Left ventricle myocardium inferior (tissue), 1 donor: ENCODE data around the gene NSG1. TPM values are rescaled to one million over a fixed set of nuclear protein-coding genes. Genes with fewer than 3 reads are reported as not detected.

Experiments used
- DNase-seq: peaks from one replicate; pipeline ENCODE4 v3.0.0-alpha.2; 2020
- H3K27ac ChIP-seq: fragments of 200-600 bp; replicated peaks from 2 replicates; pipeline ENCODE4 v1.8.0; 2021
- H3K27me3 ChIP-seq: fragments of 200-600 bp; 2 replicates; pipeline ENCODE4 v1.8.0; 2021; ENCODE audit warnings: low read depth
- H3K36me3 ChIP-seq: fragments of 200-600 bp; 2 replicates; pipeline ENCODE4 v1.8.0; 2021
- H3K4me1 ChIP-seq: fragments of 200-600 bp; 2 replicates; pipeline ENCODE4 v1.8.0; 2021
- H3K4me3 ChIP-seq: fragments of 200-600 bp; 2 replicates; pipeline ENCODE4 v1.8.0; 2021; ENCODE audit warnings: mild to moderate bottlenecking, moderate library complexity
- H3K9me3 ChIP-seq: fragments of 200-600 bp; replicated peaks from 2 replicates; pipeline ENCODE4 v1.8.0; 2021
- intact Hi-C: fragments of 100-400 bp; cut with micrococcal nuclease; formaldehyde crosslinking; loops from one replicate; pipeline ENCODE4 v1.11.0; 2022
- total RNA-seq: library from RNA; stranded (reverse); fragmentation: NEBNext Ultra II Directional; extraction: Animal tissue kit (Norgen Biotek cat#: 25700); gene quantifications from one replicate; pipeline ENCODE4 v1.2.1, GENCODE V29; 2021
- TF ChIP-seq, protein P1 (sequence below): fragments of 200-600 bp; IDR thresholded peaks from 2 replicates; pipeline ENCODE4 v1.8.0; 2021; ENCODE audit warnings: antibody characterized with exemption, mild to moderate bottlenecking, borderline replicate concordance
- donor health status: DM: no; HTN: yes; CAD: no; lungs with severe emphysema.

NSG1 gene
- total RNA-seq, 1 donor from 2014 or later: 14.3 TPM

DNA sequence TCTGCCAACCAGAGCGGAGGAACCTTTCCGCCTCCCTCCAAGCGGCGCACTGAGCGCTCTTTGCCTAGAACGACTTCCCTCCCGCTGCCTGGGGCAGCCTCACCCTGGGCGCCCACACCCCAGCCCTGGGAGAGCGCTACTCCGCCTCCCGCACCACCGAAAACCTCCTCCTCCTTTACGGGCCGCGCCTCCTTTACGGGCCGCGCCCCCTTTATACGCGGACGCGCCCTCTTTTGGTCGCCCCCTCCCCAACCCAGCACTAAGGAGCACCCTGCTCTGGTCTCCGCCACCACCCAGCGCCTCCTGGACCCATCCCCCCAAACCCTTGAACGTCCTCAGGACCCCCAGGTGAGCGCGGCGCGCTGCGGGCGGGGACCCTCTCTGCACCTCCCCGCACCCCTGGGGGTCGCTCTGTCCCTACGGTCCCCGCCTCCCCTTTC, 586 bp upstream of the NSG1 start:
- TF ChIP-seq, protein P1, sequence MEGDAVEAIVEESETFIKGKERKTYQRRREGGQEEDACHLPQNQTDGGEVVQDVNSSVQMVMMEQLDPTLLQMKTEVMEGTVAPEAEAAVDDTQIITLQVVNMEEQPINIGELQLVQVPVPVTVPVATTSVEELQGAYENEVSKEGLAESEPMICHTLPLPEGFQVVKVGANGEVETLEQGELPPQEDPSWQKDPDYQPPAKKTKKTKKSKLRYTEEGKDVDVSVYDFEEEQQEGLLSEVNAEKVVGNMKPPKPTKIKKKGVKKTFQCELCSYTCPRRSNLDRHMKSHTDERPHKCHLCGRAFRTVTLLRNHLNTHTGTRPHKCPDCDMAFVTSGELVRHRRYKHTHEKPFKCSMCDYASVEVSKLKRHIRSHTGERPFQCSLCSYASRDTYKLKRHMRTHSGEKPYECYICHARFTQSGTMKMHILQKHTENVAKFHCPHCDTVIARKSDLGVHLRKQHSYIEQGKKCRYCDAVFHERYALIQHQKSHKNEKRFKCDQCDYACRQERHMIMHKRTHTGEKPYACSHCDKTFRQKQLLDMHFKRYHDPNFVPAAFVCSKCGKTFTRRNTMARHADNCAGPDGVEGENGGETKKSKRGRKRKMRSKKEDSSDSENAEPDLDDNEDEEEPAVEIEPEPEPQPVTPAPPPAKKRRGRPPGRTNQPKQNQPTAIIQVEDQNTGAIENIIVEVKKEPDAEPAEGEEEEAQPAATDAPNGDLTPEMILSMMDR: no peak
- no peak for DNase-seq
- H3K9me3 ChIP-seq: no peaks in the 10 kb centered on the region
- peaks cover 73% of the 10 kb centered on the region for H3K27me3 ChIP-seq
- no peak overlapping the region for H3K27ac ChIP-seq
- H3K4me1 ChIP-seq: peaks cover 42% of the 10 kb centered on the region
- intact Hi-C loops: no loop called here
- H3K4me3 ChIP-seq: peak overlapping the region; percentile 71
- H3K36me3 ChIP-seq: no peaks in the 10 kb centered on the region

GRCh38 chr4:4387531-4388310, 819 bp downstream of the NSG1 start:
- no peak for DNase-seq
- no peak overlapping the region for H3K27ac ChIP-seq
- TF ChIP-seq, protein P1: no peak
- peaks cover 41% of the 10 kb centered on the region for H3K4me1 ChIP-seq
- H3K36me3 ChIP-seq: no peaks in the 10 kb centered on the region
- H3K4me3 ChIP-seq: peak overlapping the region; percentile 71
- intact Hi-C loops: no loop called here
- H3K27me3 ChIP-seq: peaks cover 82% of the 10 kb centered on the region
- H3K9me3 ChIP-seq: no peaks in the 10 kb centered on the region

DNA sequence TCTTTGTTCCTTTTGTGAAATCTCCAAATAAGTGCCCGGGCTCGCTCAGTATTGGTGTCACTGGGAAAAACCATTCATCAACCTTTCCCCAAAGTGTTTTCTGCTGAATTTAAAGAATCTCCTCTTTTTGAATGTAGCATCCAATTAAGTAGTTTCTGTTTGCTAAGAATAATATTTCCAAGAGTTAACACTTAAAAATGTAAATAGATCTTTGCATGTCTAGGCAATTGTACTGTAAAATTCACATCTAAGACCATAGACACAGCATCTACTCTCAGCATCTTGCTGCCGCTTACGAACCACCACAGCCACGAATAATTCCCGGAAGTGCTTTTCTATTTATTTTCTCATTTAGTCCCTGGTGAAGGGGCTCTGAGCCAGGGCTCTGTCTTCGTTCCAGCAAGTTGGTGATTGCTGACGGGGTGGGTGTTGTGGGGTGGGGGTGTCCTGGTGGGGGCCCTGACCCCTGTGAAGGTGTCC, 1.4 kb downstream of the NSG1 start:
- H3K4me1 ChIP-seq: peaks cover 35% of the 10 kb centered on the region
- H3K36me3 ChIP-seq: no peaks in the 10 kb centered on the region
- TF ChIP-seq, protein P1: no peak
- peak overlapping the region; percentile 71 for H3K4me3 ChIP-seq
- no peaks in the 10 kb centered on the region for H3K9me3 ChIP-seq
- H3K27ac ChIP-seq: no peak overlapping the region
- peaks cover 88% of the 10 kb centered on the region for H3K27me3 ChIP-seq
- no peak for DNase-seq
- intact Hi-C loops: no loop called here

DNA sequence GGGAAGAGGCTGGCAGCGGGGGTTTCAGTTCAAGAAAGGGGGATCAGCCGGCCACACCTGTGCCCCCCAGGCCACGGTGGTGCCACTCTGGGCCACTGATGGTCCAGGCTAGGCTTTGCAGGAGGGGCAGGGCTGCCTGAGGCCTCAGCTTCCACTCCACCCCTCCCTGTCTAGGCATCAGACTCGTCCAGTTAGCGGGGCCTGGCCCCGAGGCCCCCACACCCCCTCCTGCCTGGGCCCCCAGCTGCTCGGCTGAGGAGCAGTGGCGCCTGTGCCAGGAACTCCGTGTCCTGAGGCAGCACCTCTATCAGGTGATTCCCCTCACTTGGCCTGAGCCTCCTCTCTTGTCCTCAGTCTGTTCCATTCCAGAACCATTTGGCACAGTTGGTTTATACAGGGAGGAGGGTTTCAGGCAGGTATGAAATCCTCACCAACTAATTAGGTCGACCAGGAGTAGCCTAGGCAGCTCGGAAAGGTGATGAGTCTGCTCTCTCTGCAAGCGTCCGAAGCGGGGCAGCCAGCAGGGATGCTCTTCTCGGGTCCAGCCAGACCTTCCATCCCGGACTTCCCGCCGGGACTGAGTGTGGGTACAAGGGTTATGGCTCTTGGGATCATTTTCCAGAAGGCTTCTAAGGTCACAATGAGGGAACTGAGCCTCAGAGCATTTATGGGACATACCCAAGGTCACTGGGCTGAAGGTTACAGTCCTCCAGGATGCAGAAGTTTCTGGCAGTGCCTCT, 2.1 kb downstream of the NSG1 start:
- peaks cover 32% of the 10 kb centered on the region for H3K4me1 ChIP-seq
- no peak overlapping the region for H3K4me3 ChIP-seq
- TF ChIP-seq, protein P1: no peak
- peaks cover 95% of the 10 kb centered on the region for H3K27me3 ChIP-seq
- H3K27ac ChIP-seq: no peak overlapping the region
- intact Hi-C loops: no loop called here
- no peaks in the 10 kb centered on the region for H3K9me3 ChIP-seq
- H3K36me3 ChIP-seq: no peaks in the 10 kb centered on the region
- DNase-seq: no peak

DNA sequence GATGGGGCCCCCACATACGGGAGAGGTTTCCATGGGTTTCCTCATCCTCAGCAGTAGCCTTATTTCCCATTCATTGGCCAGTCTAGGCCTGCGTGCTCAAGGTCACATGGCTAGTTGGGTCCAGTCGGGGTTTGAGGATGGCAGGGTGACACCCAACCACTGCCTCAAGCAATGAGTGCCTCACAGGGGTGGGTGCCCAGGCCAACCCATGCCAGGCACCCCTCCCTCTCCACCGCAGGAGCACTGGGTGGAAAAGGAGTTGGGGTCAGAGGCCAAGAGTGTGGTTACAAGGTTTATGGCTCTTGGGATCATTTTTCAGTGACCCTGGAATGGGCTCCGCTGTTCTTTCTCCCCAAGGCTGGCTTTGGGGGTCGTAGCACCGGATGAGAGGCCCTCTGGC, 3.1 kb downstream of the NSG1 start:
- Histone ChIP-seq H3K9me3 (no peaks in the 10 kb centered on the region), H3K27ac (no peak overlapping the region), H3K4me1 (peaks cover 32% of the 10 kb centered on the region), H3K4me3 (no peak overlapping the region), H3K36me3 (no peaks in the 10 kb centered on the region), H3K27me3 (peaks cover 97% of the 10 kb centered on the region)
- DNase-seq: no peak
- intact Hi-C loops: no loop called here
- TF ChIP-seq, protein P1: no peak
